RKO (cell line): Measurements from ENCODE around the gene FILIP1L.

Source experiments
- DNase-seq: peaks from one replicate; pipeline ENCODE4 v3.0.0-alpha.2; 2016; ENCODE audit warnings: low spot score

Gene FILIP1L

DNA sequence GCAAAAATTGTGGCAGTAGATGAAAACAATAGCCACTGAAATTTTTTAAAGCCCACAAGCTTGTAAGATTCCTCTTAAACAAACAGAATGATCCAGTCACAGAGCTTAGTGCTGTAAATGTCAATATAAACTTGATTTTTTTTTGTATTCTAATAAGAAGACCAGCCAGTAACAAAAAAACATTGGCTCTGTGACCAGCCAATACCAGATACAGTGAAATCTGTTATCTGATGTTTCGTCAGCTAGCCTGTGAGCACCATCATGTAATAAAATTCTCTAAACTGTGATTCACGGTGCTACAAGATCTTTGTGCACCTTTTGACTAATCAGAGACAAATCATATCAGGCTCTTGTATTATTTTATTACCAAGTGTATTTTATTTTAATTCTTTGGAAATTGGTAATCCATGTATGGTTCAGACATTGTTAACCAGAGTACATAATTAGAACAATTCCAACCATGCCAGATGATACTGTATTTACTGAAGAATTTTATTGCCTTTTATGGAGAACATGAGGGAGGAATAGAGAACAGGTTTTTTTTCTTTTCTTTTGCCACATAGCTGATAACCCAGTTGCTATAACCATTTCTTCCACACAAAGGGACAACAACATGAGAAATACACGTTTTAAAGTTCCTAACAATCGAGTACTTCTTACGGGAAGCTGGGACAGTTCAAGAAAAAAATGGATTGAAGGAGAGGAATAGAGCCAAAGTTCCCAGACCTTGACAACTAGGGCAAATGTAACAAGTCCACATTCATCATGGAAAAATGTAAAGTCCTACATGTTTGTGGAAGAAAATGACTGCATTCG, 71.9 kb downstream of the FILIP1L start:
- peak; percentile 20 for DNase-seq

DNA sequence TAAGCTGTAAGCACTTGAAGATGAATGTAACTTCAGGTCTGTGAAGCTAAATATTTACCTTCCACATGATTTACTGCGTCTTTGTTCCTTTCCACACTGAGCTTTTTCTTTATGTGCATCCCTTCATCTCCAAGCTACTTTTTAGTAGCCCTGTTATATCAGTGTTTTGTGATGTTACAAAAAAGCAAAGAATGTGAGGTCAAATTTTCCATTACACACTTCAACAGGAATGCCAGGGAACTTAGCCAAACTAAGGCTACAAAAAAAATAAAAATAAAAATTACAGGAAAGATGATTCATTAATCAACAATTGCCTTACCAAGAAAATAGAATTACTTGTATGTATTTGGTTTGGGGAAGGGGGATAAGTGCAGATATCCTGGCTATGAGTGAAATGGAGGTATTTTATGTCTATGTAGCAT, 73.0 kb downstream of the FILIP1L start:
- DNase-seq, result peak; percentile 56

- DNase-seq, result no peak
Observed at GRCh38 chr3:100040451-100041225, 73.7 kb downstream of the FILIP1L start.

DNA sequence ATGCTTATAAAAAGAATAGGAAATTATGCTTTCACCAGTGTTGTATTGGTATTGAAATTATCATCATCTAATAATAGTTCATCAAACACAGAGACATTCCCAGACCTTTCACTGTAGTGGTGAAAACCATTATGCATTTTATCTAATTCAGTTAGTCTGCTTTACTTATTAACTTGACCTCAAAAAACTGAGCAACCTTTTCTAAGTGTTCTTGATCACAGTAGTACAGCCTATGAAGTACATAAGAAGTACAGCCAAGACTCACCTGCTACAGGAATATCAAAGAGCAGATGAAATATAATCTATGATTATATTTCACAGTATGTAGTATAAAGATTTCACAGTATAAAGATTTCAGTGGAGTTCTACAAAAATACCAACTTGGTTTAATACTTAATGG, 75.2 kb downstream of the FILIP1L start:
- DNase-seq, result no peak

- no peak for DNase-seq
Observed at GRCh38 chr3:100033903-100034471, 80.3 kb downstream of the FILIP1L start.

- DNase-seq, result no peak
Observed at GRCh38 chr3:100033184-100033583, 81.1 kb downstream of the FILIP1L start.

- DNase-seq, result no peak
Observed at GRCh38 chr3:100032243-100032642, 82.1 kb downstream of the FILIP1L start.

GRCh38 chr3:100030914-100031425, 83.3 kb downstream of the FILIP1L start:
- no peak for DNase-seq

GRCh38 chr3:100030346-100030745, 84.0 kb downstream of the FILIP1L start:
- DNase-seq, result peak; percentile 36

DNA sequence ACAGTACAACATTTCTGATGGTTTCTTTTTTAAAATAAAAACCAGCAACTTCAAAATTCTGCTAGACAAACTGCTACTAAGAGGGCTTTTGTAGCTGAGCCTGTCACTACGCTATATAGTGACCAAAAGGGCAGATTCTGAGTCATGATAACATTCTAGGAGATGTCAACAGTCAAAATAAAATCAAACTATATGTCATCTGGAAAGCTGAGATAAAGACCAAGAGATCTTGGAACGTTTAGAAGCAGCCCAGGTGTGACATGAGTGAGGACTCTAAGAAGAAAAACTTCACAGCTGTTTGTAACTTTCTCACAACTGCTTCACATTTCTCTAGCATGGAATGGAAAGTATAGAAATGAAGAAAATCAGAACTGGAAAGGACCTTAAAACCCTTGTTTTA, 84.6 kb downstream of the FILIP1L start:
- no peak for DNase-seq

- no peak for DNase-seq
Observed at GRCh38 chr3:100029052-100029451, 85.2 kb downstream of the FILIP1L start.

DNA sequence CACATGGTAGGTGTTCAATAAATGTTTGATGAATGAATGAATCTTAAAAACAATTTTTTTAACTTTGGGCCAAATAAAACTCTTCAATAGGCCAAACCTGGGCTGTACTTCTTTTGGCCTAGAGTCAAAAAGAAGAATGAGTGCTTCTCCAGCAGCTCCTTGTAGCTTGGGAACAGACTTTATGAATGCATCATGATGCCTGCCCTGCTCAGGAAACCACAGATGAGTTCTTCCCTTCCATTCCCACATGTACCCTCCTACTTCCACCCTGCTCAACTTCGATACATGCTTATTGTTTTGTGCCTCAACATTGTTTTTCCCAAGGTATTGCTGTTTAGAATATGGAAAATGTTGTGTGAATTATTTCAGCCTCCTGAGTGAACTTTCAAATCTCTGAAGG, 87.0 kb downstream of the FILIP1L start:
- no peak for DNase-seq

DNA sequence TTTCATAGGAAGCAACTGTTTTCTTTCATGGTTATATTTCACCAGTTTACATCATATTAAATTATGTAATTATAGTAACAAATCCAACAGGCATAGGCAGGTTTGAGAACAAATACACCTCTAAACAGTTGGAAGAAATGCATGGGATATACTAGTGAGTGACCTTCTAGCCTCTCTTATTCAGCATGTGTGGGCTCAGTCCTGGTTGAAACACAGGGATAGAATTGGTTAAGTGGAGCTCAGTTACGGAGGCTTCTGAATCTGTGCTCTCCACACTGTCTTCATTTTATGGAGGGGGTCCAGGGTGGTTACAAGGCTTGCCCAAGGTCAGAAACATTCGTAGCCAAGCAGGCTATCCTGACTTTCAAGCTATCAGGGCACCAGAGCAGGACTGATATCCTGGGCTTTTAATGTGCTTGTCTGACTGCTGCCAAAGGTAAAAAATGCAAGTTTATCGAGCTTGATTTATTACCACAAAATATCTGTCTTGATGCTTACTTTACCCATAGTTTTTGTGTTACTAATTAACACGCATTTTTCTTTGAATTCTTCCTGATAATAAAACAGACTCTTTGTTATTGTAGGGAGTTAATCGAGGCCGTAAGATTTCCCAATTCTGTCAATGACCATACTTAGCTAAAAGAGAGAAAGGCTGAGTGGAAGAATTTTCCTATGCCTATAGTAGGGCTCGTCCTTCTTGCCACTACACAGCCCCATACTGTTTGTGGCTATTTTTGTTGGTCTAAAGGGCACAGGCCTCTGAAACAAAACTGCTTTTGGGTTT, 89.6 kb downstream of the FILIP1L start:
- no peak for DNase-seq

GRCh38 chr3:100023595-100023994, 90.7 kb downstream of the FILIP1L start:
- DNase-seq, result no peak

DNA sequence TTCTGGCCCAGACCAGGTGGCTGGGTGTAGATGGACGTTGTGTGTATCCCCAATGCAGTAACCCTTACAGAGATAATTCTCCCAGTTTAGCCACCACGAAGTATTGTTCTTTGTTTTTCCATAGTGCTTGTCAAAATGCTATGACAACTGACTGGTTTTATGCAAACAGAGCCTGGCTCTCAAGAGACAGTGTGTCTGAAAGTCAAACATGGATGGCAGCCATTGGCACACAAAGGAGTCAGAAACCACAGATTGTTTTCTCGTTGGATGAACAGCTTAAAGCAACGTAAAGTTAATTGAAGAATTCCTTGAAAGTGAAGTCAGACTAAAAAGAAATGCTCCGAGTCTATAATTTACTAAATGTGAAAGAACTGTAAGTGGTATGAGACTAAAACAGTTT, 91.2 kb downstream of the FILIP1L start:
- no peak for DNase-seq

DNA sequence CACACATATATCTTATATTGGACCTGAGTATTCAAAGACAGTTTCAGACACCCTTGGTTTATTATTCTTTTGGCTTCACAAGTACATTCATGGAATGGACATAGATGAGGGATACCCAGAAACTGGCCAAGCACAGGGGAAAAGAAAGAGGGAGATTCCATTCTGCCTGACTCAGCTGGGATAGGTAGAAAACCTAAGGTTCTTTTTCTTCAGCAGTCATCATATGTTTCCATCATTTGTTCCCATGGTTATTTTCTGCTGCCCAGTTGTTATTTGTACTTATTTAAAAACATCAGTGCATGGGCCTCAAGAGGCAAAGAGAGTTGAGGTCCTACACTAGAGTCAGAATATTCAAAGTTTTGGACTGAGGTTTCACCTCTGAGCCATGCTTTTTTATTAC, 91.8 kb downstream of the FILIP1L start:
- no peak for DNase-seq

DNA sequence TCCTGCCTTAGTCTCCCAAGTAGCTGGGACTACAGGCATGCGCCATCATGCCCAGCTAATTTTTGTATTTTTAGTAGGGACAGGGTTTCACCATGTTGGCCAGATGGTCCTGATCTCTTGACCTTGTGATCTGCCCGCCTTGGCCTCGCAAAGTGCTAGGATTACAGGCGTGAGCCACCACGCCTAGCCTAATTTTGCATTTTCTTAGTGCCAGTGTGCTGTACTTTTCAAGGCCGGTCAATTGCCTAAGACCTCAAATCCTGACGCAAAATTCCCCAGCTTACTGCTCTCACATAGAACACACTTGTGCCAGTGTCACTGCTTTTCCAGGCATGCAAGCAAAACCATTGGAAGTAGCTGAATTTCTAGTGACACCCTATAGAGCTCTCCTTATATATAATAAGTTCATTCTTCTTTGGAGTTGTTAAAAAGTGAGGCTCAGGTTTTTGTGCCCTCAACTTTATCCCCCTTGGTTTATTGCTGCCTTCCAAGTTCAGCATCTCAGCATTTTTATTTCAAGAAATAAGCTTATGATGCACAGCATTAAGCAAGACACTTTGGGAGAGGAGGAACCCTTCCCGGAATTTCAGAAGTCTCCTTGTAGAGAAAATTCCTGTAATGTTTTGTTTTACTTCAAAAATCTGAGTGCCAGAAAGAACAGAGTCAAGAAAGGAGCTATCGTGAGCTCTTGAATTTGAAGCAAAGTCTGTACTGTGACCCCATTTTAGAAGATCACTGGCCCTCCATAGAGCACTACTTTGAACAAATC, 93.2 kb downstream of the FILIP1L start:
- no peak for DNase-seq

DNA sequence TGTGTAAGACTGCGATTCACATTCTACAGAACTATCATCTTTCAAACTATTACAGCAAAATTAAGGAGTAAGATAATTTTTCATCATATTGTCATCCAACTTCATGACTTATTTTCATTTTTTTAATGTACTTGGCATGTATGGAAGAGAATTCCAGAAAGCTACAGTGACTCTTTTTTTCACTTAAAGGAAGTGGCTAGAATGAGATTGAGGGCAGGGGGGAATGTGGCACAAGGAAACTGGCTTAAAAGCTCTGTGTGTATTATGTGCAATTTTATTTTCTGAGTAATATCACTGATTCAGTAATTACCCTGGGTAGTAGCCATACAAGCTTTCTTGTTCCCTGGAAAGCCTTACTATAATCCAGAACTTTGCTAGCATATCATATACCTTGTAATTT, 94.6 kb downstream of the FILIP1L start:
- no peak for DNase-seq

DNA sequence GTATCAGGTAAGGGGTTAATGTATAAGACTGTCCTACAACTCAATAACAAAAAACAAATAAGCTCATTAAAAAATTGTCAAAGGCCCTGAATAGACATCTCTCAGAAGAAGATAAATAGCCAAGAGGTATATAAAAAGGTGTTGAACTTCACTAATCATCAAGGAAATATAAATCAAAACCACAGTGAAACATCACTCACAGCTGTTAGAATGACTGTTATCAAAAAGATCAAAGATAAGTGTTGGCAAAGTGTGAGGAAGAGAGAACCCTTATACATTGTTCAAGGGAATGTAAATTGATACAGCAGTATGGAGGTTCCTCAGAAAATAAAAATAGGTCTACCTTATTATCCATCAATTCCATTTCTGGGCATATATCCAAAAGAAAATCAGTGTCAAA, 95.5 kb downstream of the FILIP1L start:
- DNase-seq, result no peak

DNA sequence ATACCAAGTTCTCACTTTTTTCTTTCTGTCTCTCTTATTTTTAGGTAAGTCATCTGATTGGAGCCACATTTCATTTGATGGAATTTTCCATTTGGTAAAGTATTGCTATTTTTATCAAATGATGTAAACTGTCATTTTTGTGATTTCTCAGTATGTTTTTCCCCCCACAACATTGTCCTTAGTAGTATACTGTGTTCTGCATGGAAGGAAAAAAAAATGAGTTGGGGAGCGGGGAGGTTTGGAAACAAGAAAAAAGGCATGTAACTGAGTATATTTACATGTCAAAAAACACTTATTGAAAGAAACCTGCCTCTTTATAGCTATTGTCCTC, 104.2 kb downstream of the FILIP1L start:
- DNase-seq, result no peak
